Mammary epithelial cell (primary cell): ENCODE measurements around the gene AP2A2.

Source experiments
- EZH2 ChIP-seq: IDR thresholded peaks from 2 replicates; pipeline ENCODE4 v1.6.1; 2012; ENCODE audit warnings: low read length, inconsistent platforms, borderline replicate concordance
- TF ChIP-seq, protein P1 (sequence below), 2 donors: IDR thresholded peaks in 1 of 2; conservative IDR thresholded peaks in 1 of 2; 2 replicates each; pipeline ENCODE4 v1.5.1; 2011 to 2012; ENCODE audit warnings: inconsistent platforms in 2 of 2, low read length in 2 of 2, mild to moderate bottlenecking in 2 of 2, control low read depth in 1 of 2, low read depth in 1 of 2; ENCODE audit not compliant: insufficient read depth in 1 of 2; ENCODE audit errors: extremely low read depth in 1 of 2

DNA sequence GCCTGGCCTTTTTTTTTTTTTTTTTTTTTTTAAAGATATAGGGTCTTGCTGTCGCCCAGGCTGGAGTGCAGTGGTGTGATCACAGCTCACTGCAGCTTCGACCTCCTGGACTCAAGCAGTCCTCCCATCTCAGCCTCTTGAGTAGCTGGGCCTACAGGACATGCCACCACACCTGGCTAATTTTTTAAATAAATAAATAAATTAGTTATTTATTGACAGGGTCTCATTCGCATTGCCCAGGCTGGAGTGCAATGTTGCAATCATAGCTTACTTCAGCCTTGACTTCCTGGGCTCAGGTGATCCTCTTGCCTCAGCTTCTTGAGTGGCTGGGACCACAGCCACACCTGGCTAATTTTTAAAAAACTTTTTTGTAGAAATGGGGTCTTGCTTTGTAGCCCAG, 10.5 kb downstream of the AP2A2 start:
- TF ChIP-seq, protein P1, sequence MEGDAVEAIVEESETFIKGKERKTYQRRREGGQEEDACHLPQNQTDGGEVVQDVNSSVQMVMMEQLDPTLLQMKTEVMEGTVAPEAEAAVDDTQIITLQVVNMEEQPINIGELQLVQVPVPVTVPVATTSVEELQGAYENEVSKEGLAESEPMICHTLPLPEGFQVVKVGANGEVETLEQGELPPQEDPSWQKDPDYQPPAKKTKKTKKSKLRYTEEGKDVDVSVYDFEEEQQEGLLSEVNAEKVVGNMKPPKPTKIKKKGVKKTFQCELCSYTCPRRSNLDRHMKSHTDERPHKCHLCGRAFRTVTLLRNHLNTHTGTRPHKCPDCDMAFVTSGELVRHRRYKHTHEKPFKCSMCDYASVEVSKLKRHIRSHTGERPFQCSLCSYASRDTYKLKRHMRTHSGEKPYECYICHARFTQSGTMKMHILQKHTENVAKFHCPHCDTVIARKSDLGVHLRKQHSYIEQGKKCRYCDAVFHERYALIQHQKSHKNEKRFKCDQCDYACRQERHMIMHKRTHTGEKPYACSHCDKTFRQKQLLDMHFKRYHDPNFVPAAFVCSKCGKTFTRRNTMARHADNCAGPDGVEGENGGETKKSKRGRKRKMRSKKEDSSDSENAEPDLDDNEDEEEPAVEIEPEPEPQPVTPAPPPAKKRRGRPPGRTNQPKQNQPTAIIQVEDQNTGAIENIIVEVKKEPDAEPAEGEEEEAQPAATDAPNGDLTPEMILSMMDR (conservative IDR thresholded peaks at IDR 0.05 in 1 of 2, IDR thresholded peaks at IDR 0.05 in 1 of 2; ENCODE audit: extremely low read depth in 1 of 2, insufficient read depth in 1 of 2, low read depth in 1 of 2, low read length in 2 of 2) = no peak
- TF ChIP-seq EZH2 = no peak
